Cardiac septum (tissue), 1 donor: ENCODE results near the gene DBN1. TPM values are rescaled to one million over a fixed set of nuclear protein-coding genes. Genes with fewer than 3 reads are reported as not detected.
"Not testable (repeated sequence)": the region's sequence is repeated elsewhere in the genome, so short reads cannot be mapped to it uniquely, and the experiment has no call there.

ENCODE experiments used
- DNase-seq: peaks from one replicate; pipeline ENCODE4 v3.0.0-alpha.2; 2020; ENCODE audit warnings: low spot score
- intact Hi-C: fragments of 100-400 bp; cut with DNase I; formaldehyde crosslinking; loops from one replicate; pipeline ENCODE4 v1.14.0; 2022
- total RNA-seq: library from RNA; stranded (reverse); fragmentation: NEBNext Ultra II Directional; extraction: Animal tissue kit (Norgen Biotek cat#: 25700); gene quantifications from one replicate; pipeline ENCODE4 v1.2.1, GENCODE V29; 2021
- donor health status: DM: no; HTN: no; CAD: no.

Gene DBN1
- total RNA-seq, 1 donor from 2014 or later, result 27.5 TPM

DNA sequence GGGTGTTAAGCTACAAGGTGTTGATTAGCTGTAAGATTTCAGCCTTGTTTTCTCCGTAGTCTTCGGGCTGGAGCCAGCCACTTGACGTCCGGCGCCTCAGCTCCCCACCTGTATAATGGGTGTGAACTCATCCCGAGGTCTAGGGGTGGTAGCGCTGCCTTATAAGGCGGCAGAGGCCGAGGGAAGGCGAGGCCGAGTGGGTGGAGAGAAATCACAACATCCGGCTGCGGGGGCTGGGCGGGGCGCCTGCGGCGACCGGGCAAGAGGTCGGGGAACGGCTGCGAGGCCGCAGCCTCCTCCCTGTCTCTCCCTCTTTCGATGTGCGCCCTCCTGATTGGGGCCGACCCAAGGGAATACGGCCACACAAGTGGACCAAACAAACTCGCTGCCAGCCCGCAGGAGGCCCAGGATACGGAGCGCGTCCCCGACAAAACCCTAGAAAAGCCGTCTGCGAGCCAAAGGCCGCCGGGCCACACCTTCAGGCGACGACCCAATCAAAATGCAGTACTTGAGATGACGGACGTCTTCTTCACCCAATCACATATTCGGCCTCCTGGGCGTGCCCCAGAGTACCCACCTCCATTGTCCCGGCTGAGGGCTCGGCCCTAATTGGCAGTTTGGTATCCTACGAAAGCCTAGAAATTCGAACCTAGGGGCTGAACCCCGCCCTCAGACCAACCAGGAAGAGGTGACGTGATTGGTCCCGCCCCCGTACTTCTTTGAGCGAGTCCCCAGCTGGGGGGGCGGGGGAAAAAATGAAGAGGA is 47.5 kb downstream of the DBN1 start:
- intact Hi-C loops, result loop anchor here (2.0 kb wide), 1 partner anchor 31 kb away; no protein-coding TSS in a partner anchor
- DNase-seq, result peak; percentile 100

DNA sequence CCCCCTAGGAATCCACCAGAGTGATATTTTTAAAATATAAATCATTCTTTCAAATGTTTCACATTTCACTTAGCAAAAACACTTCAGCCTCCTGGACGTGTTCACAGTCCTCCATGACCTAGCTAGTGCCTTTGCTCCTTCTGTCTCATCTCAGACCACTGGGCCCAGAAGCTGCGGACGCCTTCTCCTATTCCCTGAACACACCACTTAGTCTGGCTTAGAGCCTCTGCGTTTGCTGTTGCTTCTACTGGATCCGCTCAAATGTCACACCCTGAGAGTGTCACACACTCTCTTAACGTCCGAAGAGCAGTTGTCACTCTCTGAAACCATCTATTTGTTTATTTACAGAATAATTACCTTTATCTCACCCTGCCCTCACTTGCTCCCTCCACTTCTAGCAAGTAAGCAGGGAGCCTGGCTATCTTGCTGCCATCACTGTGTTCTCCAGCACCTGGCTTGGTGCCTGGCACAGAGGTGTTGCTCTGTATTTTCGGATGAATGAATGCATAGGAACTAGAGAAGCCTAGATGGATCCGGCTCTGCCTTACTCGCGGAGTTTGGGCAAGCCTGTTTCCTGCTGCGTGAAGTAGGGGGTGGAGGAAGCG is 48.1 kb downstream of the DBN1 start:
- no peak for DNase-seq
- intact Hi-C loops, result no loop called here

DNA sequence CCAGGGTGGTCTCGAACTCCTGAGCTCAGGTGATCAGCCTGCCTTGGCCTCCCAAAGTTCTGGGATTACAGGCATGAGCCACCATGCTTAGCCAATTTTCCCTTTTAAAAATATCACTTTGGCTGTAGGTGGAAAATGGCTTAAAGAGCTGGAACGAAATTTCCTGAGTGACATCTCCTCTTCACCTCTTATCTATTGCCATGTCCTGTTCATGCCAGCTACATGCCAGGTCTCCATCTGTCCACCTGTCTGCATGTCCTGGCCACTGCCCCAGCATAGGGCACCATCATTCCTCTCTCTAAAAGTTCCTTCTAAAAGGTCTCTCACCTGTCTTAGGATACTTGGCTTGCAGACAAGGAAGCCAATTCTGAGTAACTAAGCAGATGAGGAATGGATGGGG is 49.8 kb downstream of the DBN1 start:
- no peak for DNase-seq
- intact Hi-C loops, result no loop called here

DNA sequence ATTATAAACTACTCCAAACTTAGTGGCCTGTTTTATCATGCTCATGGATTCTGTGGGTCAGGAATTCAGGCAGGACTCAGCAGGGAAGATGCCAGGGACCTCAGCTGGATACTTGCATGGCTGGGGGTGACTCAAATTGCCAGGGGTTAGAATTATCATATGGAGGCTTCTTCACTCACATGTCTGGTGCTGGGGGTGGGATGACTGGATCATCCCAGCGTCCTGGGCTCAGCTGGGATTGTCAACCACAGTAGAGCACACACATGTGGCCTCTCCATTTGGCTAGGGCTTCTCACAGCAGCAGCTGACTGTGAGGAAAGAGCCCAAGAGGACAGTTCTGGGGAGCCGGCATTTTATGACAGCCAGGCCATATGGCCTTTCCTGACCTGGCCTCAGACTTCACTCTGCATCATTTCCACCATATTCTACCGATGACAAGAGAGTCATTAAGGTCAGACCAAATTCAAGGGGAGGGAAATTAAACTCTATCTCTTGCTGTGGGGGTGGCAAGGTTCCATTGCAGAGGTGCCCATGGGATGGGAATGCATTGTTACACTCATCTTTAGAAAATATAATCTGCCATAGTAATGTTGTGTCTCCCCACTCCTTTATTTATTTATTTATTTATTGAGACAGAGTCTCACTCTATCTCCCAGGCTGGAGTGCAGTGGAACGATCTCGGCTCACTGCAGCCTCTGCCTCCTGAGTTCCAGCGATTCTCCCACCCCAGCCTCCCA is 52.2 kb downstream of the DBN1 start:
- DNase-seq, result no peak
- intact Hi-C loops, result no loop called here

DNA sequence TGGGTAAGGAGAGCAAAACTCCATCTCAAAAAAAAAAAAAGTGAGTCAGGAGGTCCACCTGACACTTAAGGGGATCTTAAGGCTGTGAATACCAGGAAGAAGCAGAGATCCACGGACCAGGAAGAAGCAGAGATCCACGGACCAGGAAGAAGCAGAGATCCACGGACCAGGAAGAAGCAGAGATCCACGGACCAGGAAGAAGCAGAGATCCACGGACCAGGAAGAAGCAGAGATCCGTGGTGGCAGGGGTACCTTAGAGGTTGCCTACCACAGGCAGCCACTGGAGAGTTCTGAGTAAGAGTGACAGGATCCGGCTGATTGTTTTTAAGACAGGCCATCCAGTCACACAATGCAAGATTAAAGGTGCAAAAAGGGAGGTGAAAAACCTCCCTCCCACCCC is 53.0 kb downstream of the DBN1 start:
- DNase-seq, intact Hi-C loops: not testable (repeated sequence)

DNA sequence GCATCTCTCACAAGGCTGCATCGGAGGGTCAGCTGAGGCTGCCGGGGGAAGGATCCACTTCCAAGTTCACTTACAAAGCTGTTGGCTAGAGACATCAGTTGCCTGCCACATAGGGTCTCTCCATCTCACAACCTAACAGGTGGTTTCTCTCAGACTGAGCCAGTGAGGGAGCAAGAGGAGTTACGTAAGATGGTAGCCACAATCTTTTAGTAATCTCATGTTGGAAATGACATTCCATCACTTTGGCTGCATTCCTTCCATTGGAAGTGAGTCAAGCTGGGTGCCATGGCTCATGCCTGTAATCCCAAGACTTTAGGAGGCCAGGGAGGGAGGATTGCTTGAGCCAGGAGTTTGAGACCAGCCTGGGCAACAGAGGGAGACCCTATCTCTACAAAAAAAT is 54.4 kb downstream of the DBN1 start:
- intact Hi-C loops, result no loop called here
- no peak for DNase-seq

DNA sequence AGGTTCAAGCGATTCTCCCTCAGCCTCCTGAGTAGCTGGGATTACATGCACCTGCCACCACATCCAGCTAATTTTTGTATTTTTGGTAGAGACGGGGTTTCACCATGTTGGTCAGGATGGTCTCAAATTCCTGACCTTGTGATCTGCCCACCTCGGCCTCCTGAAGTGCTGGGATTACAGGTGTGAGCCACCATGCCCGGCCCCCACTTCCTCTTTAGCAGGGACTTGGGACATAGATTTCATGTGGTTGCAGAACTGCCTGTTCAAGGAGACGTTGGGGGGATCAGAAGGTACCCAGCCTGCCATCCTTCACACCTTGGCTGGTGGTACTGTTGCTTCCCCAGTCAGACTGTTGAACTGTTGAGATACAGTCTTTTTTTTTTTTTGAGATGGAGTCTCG is 56.4 kb downstream of the DBN1 start:
- intact Hi-C loops, DNase-seq: not testable (repeated sequence)

DNA sequence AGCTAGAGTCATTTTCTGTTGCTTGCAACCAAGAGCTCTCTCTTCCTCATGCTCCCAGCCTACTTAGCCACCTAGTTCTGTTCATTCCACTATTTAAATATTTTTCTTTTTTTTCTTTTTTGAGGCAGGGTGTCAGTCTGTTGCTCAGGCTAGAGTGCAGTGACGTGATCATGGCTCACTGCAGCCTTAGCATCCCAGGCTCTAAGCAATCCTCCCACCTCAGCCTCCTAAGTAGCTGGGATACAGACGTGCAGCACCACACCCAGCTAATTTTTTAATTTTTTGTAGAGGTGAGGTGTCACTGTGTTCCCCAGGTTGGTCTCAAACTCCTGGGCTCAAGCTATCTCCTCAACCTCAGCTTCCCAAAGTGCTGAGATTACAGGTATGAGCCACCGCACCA is 59.0 kb downstream of the DBN1 start:
- DNase-seq, result no peak
- intact Hi-C loops, result no loop called here

DNA sequence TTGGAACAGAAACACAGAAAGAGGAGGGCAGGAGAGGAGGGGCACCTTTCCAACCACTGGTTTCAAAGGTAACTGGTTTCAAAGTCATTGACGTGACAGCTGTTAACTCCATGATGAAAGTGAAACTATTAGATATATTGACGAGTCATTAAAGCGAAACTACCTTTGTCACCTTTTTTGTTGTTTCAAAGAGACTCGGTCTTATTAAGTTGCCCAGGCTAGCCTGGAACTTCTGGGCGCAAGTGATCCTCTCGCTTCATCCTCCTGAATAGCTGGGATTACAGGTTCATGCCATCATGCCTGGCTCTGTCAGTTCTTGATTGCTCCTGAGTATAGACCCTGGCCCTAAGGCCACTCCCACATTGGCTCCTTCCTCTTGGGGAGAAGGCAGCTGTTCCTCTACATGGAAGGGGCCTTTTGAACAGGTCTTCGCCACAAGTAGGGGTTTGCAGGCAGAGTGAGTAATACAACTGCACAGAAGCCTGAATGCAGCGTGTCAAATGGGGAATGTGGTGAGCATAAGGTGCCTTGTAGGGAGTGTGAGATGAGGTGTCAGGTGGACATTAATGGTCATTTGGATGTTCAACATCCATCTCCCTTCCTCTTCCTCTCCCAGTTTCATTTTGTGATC is 60.7 kb downstream of the DBN1 start:
- no peak for DNase-seq
- intact Hi-C loops, result no loop called here

DNA sequence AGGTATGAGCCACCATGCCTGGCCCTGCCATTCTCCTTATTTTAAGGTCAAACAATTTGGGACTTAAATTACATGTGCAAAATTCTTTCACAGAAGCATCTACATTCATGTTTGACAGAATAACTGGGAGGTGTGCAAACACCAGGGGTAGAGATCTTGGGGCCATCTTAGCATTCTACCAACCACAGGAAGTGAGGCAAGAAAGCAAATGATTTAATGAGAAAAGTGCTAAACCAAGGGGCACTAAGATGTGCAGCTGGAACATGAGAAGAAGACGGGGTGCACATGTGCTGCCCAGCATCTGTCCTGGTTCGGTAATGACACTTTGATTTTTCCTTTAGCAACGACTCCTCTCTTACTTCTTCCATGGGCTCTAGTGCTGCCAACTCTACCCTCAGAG is 62.9 kb downstream of the DBN1 start:
- DNase-seq, result no peak
- intact Hi-C loops, result no loop called here

DNA sequence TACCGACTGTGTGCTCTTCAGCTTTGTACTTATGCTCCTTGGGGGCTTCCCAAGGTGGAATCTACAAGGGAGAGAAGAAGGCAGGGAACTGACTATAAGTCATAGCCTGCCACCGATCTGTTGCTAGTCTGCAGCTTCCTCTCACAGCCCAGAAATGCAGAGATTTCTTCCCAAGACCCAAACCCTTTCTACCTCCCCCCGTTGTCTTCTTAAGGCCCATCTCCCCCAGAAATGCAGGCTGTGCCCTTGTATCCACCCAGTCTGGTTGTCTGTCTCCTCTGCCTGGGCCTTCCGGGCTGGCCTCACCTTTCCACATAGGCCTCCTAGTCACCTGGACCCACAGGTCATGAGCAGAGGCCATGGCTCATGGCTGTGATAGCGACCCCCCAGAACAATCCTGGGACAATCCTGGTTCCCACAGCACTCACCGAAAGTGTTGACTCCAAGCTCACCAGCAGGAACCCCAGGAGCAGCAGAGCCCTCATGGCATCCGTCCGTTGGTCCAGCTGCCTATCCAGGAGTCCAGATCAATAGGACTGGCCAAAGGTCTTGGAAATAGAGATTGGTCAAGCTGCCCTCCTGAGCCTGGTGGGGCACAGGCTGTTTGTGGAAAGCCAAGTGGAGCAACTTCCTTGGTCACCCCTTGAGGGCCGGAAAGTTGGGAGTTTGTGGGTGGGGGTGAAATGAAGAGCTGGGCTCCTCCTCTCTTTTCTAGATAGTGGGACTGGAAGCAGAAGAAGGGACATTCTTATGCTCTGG is 64.2 kb downstream of the DBN1 start, which contains the start of gene F12:
Gene F12, minus strand, starts transcription at position 522 of the 759 bp plus-strand sequence. Its CDS starts 37 bp downstream, at position 485.
- no peak for DNase-seq
- intact Hi-C loops, result no loop called here

Other genes starting within 250 kb of the DBN1 start
- 19.0 TPM for gene RAB24, start 169.9 kb downstream of the DBN1 start, total RNA-seq
- 49.8 TPM for gene PRELID1, start 169.8 kb downstream of the DBN1 start, total RNA-seq
- 1.9 TPM for gene MXD3, start 161.7 kb downstream of the DBN1 start, total RNA-seq
- 67.5 TPM for gene LMAN2, start 122.0 kb downstream of the DBN1 start, total RNA-seq
- 4.3 TPM for gene RGS14, start 115.7 kb downstream of the DBN1 start, total RNA-seq
- not detected for gene SLC34A1, start 89.2 kb downstream of the DBN1 start, total RNA-seq
- not detected for gene PFN3, start 73.0 kb downstream of the DBN1 start, total RNA-seq
- gene F12, start 64.1 kb downstream of the DBN1 start, total RNA-seq, result not detected
- gene GRK6, start 47.0 kb downstream of the DBN1 start, total RNA-seq, result 20.2 TPM
- 5.1 TPM for gene PRR7, start 26.8 kb downstream of the DBN1 start, total RNA-seq
- 133 TPM for gene PDLIM7, start 24.0 kb upstream of the DBN1 start, total RNA-seq
- gene DOK3, start 36.2 kb upstream of the DBN1 start, total RNA-seq, result 4.7 TPM
- 37.9 TPM for gene DDX41, start 43.3 kb upstream of the DBN1 start, total RNA-seq
- 25.4 TPM for gene FAM193B, start 80.9 kb upstream of the DBN1 start, total RNA-seq
- gene TMED9, start 118.6 kb upstream of the DBN1 start, total RNA-seq, result 94.9 TPM
- gene B4GALT7, start 126.5 kb upstream of the DBN1 start, total RNA-seq, result 16.1 TPM